Neural progenitor cell (in vitro differentiated cells): ENCODE measurements around the gene ANP32E.

Experiments
- CTCF ChIP-seq: fragments of 200-600 bp; sonication (generic); IDR thresholded peaks from 2 replicates; pipeline ENCODE4 v1.5.1; 2017; ENCODE audit warnings: antibody characterized with exemption, mild to moderate bottlenecking
- EZH2 ChIP-seq: fragments of 200-600 bp; sonication (generic); IDR thresholded peaks from 2 replicates; pipeline ENCODE4 v1.6.1; 2017; ENCODE audit warnings: antibody characterized with exemption, mild to moderate bottlenecking, moderate library complexity
- EZH2phosphoT487 ChIP-seq: fragments of 200-600 bp; sonication (generic); IDR thresholded peaks from 2 replicates; pipeline ENCODE4 v1.6.1; 2017; ENCODE audit warnings: antibody characterized with exemption

GRCh38 chr1:150212070-150212469, 23.8 kb downstream of the ANP32E start:
- TF ChIP-seq EZH2 (no peak), CTCF (no peak), EZH2phosphoT487 (no peak)
